ENCODE data around the gene NUMBL. TPM values are rescaled to one million over a fixed set of nuclear protein-coding genes. Genes with fewer than 3 reads are reported as not detected.
"Not testable (repeated sequence)": the region's sequence is repeated elsewhere in the genome, so short reads cannot be mapped to it uniquely, and the experiment has no call there.

The NUMBL gene
- total RNA-seq, 1 donor from 2014 or later, result 9.0 TPM

DNA sequence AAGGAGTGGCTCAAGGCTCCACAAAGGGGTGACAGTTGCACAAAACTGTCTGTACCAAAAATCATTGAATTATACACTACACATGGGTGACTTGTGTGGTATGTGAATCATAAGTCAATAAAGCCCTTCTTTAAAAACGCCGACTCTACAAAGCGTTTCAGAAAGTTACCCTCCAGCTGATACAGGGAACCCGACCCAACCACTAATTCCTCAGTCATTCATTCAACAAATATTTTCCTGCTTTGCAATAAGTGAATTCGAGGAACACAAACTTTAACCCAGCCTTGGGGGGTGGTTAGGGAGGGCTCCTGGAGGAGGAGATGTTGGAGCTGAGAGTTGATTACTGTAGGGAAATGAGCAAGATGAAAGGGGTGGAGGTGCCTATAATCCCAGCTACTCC is 57.2 kb downstream of the NUMBL start:
- intact Hi-C loops (cut with micrococcal nuclease), result no loop called here

DNA sequence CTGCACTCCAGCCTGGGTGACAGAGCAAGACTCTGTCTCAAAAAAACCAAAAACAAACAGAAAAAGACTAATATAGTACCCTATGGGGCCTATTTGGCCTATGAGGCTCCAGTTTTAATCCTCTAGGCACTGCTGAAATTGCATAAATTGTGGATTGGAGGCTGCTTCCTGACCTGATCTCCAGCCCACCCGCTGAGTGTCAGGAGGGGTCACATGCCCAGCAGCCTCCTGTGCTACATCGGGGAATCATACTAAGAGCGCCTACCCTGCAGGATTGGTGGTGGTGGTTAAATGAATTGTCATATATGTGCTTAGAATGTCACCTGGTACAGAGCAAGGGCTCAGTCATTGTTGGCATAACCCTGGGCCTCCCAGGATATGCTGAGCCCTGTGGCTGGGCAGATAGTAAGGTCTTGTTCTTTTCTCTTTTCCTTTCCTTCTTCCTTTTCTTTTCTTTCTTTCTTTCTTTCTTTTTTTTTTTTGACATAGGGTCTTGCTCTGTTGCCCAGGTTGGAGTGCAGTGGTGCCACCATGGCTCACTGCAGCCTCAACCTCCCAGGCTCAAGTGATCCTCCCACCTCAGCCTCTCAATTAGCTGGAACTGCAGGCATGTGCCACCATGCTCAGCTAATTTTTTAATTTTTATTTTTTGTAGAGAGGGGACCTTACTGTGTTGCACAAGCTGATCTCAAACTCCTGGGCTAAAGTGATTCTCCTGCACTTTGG is 58.0 kb downstream of the NUMBL start:
- intact Hi-C loops (cut with micrococcal nuclease), result no loop called here

DNA sequence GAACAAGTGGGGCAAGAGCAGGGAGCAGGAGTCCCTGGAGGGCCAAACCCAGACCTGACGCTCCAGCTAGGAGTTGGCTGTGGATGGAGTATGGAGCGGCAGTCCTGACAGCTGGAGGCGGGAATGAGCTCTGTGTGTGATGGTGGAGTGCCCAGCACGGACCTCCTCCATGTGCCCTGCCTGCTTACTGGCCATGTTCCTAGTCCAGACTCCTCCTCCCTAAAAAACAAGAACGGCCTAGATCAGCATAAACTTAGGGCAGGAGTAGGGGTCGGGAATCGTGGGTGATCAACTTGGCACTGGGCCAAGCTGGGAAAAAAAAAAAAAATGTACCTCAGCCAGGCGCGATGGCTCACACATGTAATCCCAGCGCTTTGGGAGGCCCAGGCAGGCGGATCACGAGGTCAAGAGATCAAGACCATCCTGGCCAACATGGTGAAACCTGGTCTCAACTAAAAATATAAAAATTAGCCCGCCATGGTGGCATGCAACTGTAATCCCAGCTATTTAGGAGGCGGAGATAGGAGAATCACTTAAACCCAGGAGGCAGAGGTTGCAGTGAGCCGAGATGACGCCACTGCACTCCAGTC is 59.8 kb downstream of the NUMBL start:
- intact Hi-C loops (cut with micrococcal nuclease), result no loop called here

DNA sequence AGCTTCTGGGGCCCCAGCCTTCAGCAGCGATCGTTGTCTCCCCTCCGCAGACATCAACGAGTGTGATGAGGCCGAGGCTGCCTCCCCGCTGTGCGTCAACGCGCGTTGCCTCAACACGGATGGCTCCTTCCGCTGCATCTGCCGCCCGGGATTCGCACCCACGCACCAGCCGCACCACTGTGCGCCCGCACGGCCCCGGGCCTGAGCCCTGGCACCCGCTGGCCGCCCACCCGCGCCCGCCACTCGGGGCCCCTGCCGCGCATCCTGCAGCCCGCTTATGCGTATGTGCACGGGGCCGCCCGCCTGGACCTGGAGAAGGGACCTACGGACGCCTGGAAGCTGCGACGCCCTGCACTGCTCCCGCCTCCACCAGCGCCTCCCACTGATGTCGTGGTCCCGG is 61.1 kb downstream of the NUMBL start:
- intact Hi-C loops (cut with micrococcal nuclease), result no loop called here

DNA sequence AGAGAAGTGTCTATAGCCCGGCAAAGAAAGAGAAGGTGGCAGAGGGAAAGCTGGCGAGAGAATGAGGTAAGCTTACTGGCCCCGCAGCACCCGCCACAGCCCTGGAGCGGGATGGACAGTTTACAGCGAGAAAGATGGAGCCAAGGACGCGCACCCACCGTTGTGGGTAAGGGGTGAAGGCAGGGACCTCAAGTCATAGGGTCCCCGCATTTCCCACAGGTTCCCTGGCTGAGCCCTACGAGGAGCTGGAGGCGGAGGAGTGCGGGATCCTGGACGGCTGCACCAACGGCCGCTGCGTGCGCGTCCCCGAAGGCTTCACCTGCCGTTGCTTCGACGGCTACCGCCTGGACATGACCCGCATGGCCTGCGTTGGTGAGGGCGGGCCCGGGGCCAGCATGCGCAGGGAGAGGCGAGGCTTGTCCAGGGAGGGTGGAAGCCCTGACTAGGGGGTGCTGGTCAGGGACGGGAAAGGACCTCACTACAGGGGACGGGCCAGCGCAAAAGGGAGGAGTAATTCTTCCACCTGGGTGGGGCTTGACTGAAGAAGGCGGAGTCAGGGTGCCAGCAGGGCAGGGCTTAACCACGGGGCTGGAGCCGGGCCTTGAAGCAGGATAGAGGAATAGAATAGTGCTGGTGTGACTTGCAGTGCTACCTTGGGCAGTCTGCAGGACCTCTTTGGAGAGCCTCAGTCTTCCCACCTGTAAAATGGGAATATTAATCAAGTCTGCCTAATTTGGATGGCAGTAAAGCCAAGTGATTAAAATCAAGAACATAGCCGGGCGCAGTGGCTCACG is 62.8 kb downstream of the NUMBL start:
- intact Hi-C loops (cut with micrococcal nuclease), result no loop called here

DNA sequence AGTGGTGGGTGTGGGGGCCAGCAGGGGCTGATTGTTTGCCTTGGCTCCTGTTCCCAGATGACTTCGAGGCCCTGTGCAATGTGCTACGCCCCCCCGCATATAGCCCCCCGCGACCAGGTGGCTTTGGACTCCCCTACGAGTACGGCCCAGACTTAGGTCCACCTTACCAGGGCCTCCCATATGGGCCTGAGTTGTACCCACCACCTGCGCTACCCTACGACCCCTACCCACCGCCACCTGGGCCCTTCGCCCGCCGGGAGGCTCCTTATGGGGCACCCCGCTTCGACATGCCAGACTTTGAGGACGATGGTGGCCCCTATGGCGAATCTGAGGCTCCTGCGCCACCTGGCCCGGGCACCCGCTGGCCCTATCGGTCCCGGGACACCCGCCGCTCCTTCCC is 63.5 kb downstream of the NUMBL start:
- intact Hi-C loops (cut with micrococcal nuclease), result no loop called here

DNA sequence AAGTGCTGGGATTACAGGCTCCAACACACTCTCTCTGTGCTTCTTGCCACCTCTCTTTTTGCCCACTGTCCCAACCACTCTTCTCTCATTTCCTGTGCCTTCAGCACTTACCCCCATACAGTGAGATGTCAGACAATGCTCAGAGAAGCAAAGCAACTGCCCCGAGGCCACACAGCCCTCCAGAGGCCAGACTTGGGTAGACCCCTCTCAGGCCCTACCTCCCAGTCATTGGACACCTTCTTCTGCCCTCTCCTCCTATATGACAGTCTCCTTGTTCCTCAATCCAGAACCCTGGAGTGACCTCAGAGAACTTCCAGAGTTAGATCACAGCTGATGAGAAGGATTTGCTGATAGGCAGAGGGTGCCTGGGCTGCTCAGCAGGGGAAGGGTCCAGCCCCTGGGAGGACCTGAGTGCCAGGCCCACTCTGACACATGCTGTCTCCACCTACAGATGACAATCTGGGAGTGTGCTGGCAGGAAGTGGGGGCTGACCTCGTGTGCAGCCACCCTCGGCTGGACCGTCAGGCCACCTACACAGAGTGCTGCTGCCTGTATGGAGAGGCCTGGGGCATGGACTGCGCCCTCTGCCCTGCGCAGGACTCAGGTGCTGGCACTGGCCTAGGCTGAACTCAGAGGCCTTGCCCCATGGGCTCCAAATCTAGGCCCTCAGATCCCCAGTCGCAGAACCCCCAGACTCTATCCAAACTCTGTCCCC is 64.9 kb downstream of the NUMBL start:
- intact Hi-C loops (cut with micrococcal nuclease), result no loop called here

DNA sequence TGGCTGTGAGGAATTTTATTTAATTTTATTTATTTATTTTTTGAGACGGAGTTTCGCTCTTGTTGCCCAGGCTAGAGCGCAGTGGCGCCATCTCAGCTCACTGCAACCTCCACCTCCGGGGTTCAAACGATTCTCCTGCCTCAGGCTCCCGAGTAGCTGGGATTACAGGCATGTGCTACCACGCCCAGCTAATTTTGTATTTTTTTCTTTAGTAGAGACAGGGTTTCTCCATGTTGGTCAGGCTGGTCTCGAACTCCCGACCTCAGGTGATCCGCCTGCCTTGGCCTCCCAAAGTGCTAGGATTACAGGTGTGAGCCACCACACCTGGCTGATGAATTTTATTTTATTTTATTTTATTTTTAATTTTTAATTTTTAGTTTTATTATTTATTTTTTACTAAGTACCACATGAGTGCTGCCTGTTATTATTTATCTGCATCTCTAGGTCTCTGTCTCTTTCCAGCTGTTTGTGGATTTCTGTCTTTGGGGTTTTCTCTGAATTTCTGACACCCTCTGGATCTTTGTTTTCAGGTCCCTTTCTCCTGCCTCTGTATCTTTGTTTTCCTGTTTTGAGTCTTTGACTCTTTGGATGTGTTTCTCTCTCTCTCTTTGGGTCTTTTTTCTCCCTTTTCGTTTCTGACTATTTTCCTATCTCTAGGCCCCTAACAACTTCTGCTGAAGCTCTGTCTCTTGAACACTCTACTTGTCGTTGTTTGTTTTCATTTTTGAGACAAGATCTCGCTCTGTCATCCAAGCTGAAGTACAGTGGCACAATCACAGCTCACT is 65.9 kb downstream of the NUMBL start:
- intact Hi-C loops (cut with micrococcal nuclease), result not testable (repeated sequence)

DNA sequence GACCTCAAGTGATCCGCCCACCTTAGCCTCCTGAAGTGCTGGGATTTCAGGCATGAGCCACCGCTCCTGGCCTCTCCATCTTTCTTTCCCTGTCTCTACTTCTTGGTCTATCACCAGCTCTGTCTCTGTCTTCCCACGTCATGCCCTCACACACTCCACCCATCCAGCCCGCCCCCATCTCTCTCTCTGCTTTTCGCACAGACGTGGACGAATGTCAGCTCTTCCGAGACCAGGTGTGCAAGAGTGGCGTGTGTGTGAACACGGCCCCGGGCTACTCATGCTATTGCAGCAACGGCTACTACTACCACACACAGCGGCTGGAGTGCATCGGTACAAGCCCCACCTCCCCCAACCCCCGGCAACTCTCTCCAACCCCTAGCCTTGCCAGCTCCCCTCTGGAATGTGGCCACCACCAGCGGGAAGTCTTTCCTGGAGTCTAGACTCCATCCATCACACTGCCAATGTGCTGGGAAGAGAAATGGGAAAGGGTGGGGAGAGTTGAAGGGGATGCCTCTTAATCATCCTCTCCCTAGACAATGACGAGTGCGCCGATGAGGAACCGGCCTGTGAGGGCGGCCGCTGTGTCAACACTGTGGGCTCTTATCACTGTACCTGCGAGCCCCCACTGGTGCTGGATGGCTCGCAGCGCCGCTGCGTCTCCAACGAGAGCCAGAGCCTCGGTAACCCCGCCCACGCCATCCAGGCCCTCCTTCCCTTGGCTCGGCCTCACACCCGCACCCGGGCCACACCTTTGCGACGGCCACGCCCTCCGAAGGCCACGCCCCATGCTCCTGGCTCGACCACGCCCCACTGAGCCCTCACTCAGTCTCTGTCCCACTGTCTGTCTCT is 66.8 kb downstream of the NUMBL start:
- intact Hi-C loops (cut with micrococcal nuclease), result no loop called here

DNA sequence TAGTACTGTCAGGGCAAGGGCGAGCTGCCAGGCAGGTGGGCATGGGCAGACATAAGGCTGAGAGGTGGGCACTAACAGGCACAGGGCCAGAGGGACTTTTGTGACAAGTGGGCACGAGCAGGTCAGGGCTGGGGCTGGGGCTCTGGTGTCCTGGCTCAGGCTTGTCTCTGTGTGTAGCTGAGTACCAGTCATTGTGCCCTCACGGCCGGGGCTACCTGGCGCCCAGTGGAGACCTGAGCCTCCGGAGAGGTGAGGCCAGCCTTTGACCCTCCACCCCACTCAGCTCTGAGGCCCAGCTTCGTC is 67.7 kb downstream of the NUMBL start:
- intact Hi-C loops (cut with micrococcal nuclease), result no loop called here

DNA sequence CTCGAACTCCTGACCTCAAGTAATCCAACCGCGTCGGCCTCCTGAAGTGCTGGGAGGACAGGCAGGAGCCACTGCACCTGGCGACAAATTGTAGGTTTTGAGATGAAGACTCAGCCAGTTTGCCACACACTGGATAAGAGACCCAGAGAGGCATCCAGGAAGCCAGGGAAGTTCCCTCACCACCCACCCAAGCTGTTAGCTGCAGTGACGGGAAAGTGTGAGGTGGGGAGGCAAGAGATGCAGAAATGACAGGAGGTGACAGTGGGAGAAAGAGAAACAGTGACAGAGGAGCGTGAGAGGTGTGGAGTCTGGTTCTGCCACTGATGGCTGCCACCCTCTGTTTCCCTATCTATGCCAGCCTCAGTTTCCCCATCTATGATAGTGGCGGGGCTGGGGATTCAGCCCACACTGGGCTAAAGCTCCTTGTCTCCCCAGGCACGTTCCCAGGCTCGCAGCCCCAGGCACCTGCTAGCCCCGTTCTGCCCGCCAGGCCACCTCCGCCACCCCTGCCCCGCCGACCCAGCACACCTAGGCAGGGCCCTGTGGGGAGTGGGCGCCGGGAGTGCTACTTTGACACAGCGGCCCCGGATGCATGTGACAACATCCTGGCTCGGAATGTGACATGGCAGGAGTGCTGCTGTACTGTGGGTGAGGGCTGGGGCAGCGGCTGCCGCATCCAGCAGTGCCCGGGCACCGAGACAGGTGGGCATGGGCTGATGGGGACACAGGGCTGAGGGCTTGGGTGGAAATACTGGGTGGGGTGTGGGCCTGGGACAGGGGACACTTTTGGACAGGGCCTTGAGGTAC is 68.3 kb downstream of the NUMBL start:
- intact Hi-C loops (cut with micrococcal nuclease), result no loop called here

DNA sequence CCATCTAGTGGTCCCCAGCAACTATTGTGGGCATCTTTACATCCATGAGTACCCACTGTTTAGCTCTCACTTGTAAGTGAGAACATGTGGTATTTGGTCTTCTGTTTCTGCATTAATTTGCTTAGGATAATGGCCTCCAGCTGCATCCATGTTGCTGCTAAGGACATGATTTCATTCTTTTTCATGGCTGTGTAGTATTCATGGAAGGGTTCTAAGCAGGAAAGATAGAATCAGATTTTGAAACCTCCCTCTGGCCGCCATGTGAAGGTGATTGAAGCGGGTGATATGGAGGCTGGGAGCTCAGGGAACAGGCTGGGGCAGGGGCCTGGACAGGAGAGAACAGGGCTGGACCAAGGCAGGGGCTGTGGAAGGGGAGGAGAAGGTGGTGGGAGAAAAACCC is 69.2 kb downstream of the NUMBL start:
- intact Hi-C loops (cut with micrococcal nuclease), result no loop called here

DNA sequence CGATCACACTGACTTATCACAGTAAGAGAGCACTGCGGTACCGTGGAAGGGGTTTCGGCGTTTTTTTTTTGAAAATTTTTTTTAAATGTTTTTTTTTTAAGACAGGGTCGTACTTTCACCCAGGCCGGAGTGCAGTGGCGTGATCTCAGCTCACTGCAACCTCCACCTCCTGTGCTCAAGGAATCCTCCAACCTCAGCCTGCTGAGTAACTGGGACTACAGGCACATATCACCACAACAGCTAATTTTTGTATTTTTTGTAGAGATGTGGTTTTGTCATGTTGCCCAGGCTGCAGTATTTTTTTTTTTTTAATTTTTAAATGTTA is 70.3 kb downstream of the NUMBL start:
- intact Hi-C loops (cut with micrococcal nuclease), result no loop called here

DNA sequence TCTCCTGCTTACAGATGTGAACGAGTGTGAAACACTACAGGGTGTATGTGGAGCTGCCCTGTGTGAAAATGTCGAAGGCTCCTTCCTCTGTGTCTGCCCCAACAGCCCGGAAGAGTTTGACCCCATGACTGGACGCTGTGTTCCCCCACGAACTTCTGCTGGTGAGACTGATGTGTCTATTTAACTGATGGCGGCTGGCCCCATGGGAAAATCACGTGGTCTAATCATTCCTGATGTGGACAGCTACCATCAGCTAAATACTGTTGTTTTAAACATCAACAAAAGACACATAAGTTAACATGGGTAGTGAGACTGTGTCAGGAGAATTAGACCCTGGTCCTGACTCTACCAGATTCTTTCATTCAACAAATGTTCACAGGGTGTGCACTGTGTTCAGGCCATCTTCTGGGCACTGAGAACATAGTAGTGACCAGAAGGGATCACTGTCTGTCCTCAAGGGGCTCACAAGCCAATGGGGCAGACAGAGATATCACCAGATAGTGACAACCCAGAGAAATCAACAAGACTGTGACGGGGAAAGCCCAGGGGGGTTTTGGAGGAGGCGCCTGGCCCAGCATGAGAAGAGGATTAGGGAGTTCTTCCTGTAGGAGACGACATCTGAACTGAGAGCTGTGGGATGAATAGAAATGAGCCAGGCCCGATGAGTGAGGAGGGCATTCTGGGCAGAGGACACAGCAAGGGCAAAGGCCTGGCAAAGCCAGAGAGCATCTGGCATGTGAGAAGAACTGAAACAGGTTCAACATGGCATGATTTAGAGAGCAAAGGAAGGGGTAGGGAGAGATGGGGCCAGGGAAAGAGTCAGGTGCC is 70.9 kb downstream of the NUMBL start:
- intact Hi-C loops (cut with micrococcal nuclease), result no loop called here

DNA sequence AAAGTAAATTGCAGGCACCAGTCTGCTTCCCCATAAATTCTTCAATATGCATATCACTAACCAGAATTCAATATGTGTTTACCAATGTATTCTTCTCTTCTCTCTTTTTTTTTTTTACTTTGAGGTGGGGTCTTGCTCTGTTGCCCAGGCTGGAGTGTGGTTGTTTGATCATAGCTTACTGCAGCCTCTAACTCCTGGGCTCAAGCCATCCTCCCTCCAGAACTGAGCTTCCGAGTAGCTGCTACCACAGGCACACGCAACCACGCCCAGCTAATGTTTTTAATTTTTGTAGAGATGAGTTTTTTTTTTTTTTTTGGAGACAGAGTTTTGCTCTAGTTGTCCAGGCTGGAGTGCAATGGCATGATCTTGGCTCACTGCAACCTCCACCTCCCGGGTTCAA is 72.5 kb downstream of the NUMBL start:
- intact Hi-C loops (cut with micrococcal nuclease), result no loop called here

DNA sequence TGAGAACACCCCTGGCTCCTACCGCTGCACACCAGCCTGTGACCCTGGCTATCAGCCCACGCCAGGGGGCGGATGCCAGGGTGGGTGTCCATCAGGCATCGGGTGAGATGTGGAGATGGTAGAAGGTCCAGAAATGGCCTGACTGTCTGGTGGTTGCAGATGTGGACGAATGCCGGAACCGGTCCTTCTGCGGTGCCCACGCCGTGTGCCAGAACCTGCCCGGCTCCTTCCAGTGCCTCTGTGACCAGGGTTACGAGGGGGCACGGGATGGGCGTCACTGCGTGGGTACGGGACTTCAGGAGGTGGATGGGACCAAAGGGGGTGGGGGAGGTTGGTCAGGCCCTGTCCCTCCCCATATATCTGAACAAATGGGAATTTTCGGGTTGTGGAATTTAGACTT is 73.5 kb downstream of the NUMBL start:
- intact Hi-C loops (cut with micrococcal nuclease), result no loop called here

DNA sequence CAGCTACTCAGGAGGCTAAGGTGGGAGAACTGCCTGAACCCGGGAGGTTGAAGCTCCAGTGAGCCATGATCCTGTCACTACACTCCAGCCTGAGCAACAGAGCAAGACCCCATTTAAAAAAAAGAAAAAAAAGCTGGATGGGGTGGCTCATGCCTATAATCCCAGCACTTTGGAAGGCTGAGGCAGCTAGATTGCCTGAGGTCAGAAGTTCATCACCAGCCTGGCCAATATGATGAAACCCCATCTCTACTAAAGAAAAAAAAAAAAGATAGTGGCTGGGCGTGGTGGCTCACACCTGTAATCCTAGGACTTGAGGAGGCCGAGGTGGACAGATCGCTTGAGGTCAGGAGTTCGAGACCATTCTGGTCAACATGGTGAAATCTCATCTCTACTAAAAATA is 74.3 kb downstream of the NUMBL start:
- intact Hi-C loops (cut with micrococcal nuclease), result no loop called here
